ENCODE data around the gene KL. TPM values are rescaled to one million over a fixed set of nuclear protein-coding genes. Genes with fewer than 3 reads are reported as not detected.

KL gene
- total and polyA plus RNA-seq, 4 donors: 1.7 to 8.5 (median 2.5) TPM

- Histone ChIP-seq H3K4me3 (ENCODE audit: low read depth, low read length) (no peak overlapping the region), H3K36me3 (ENCODE audit: control insufficient read depth, insufficient read depth, low read length) (no peaks in the 10 kb centered on the region), H3K27me3 (ENCODE audit: control insufficient read depth, insufficient read depth, low read length) (no peaks in the 10 kb centered on the region), H3K9me3 (ENCODE audit: control insufficient read depth, insufficient read depth, low read length) (no peaks in the 10 kb centered on the region), H3K27ac (ENCODE audit: low read depth, low read length) (no peak overlapping the region), H3K4me1 (ENCODE audit: control insufficient read depth, insufficient read depth, low read length) (peaks cover 14% of the 10 kb centered on the region)
- DNase-seq (ENCODE audit: low read depth in 4 of 6, low spot score in 6 of 6): no peak
- WGBS (ENCODE audit: insufficient coverage): 100% methylated on average over 1 of the region's 1 CpG
Observed at GRCh38 chr13:33072759-33073158, 56.5 kb downstream of the KL start.

- peak in 1 of 6 donors; percentile 28 for DNase-seq (ENCODE audit: low read depth in 4 of 6, low spot score in 6 of 6)
- Histone ChIP-seq H3K27me3 (ENCODE audit: control insufficient read depth, insufficient read depth, low read length) (no peaks in the 10 kb centered on the region), H3K4me1 (ENCODE audit: control insufficient read depth, insufficient read depth, low read length) (peaks cover 14% of the 10 kb centered on the region), H3K36me3 (ENCODE audit: control insufficient read depth, insufficient read depth, low read length) (no peaks in the 10 kb centered on the region), H3K4me3 (ENCODE audit: low read depth, low read length) (no peak overlapping the region), H3K27ac (ENCODE audit: low read depth, low read length) (no peak overlapping the region), H3K9me3 (ENCODE audit: control insufficient read depth, insufficient read depth, low read length) (no peaks in the 10 kb centered on the region)
- no CpG with 5 or more reads among the region's 3 CpGs for WGBS (ENCODE audit: insufficient coverage)
Observed at GRCh38 chr13:33073338-33073737, 57.1 kb downstream of the KL start.

GRCh38 chr13:33076001-33076992 lies 60.1 kb downstream of the KL start:
- no peaks in the 10 kb centered on the region for H3K36me3 ChIP-seq (ENCODE audit: control insufficient read depth, insufficient read depth, low read length)
- peak overlapping the region; percentile 22 for H3K27ac ChIP-seq (ENCODE audit: low read depth, low read length)
- peaks cover 14% of the 10 kb centered on the region for H3K4me1 ChIP-seq (ENCODE audit: control insufficient read depth, insufficient read depth, low read length)
- 57% methylated on average over 8 of the region's 10 CpGs for WGBS (ENCODE audit: insufficient coverage)
- H3K4me3 ChIP-seq (ENCODE audit: low read depth, low read length): no peak overlapping the region
- H3K9me3 ChIP-seq (ENCODE audit: control insufficient read depth, insufficient read depth, low read length): no peaks in the 10 kb centered on the region
- DNase-seq (ENCODE audit: low read depth in 4 of 6, low spot score in 6 of 6): peak in 4 of 6 donors; percentile 36 to 89 (median 68)
- no peaks in the 10 kb centered on the region for H3K27me3 ChIP-seq (ENCODE audit: control insufficient read depth, insufficient read depth, low read length)

- Histone ChIP-seq H3K27me3 (ENCODE audit: control insufficient read depth, insufficient read depth, low read length) (no peaks in the 10 kb centered on the region), H3K36me3 (ENCODE audit: control insufficient read depth, insufficient read depth, low read length) (no peaks in the 10 kb centered on the region), H3K9me3 (ENCODE audit: control insufficient read depth, insufficient read depth, low read length) (no peaks in the 10 kb centered on the region), H3K27ac (ENCODE audit: low read depth, low read length) (no peak overlapping the region), H3K4me1 (ENCODE audit: control insufficient read depth, insufficient read depth, low read length) (peaks cover 14% of the 10 kb centered on the region), H3K4me3 (ENCODE audit: low read depth, low read length) (no peak overlapping the region)
- DNase-seq (ENCODE audit: low read depth in 4 of 6, low spot score in 6 of 6): no peak
- 89% methylated on average over 2 of the region's 3 CpGs for WGBS (ENCODE audit: insufficient coverage)
Observed at GRCh38 chr13:33078263-33078662, 62.0 kb downstream of the KL start.

GRCh38 chr13:33079960-33080359 lies 63.7 kb downstream of the KL start:
- Histone ChIP-seq H3K36me3 (ENCODE audit: control insufficient read depth, insufficient read depth, low read length) (no peaks in the 10 kb centered on the region), H3K27me3 (ENCODE audit: control insufficient read depth, insufficient read depth, low read length) (no peaks in the 10 kb centered on the region), H3K9me3 (ENCODE audit: control insufficient read depth, insufficient read depth, low read length) (no peaks in the 10 kb centered on the region), H3K4me1 (ENCODE audit: control insufficient read depth, insufficient read depth, low read length) (peaks cover 6% of the 10 kb centered on the region), H3K4me3 (ENCODE audit: low read depth, low read length) (no peak overlapping the region), H3K27ac (ENCODE audit: low read depth, low read length) (no peak overlapping the region)
- no peak for DNase-seq (ENCODE audit: low read depth in 4 of 6, low spot score in 6 of 6)
- 79% methylated on average over 2 of the region's 2 CpGs for WGBS (ENCODE audit: insufficient coverage)

- no peaks in the 10 kb centered on the region for H3K36me3 ChIP-seq (ENCODE audit: control insufficient read depth, insufficient read depth, low read length)
- WGBS (ENCODE audit: insufficient coverage): 63% methylated on average over 4 of the region's 5 CpGs
- no peaks in the 10 kb centered on the region for H3K27me3 ChIP-seq (ENCODE audit: control insufficient read depth, insufficient read depth, low read length)
- H3K4me1 ChIP-seq (ENCODE audit: control insufficient read depth, insufficient read depth, low read length): peaks cover 6% of the 10 kb centered on the region
- DNase-seq (ENCODE audit: low read depth in 4 of 6, low spot score in 6 of 6): peak in 1 of 6 donors; percentile 13
- no peak overlapping the region for H3K4me3 ChIP-seq (ENCODE audit: low read depth, low read length)
- H3K27ac ChIP-seq (ENCODE audit: low read depth, low read length): peak overlapping the region; percentile 36
- H3K9me3 ChIP-seq (ENCODE audit: control insufficient read depth, insufficient read depth, low read length): no peaks in the 10 kb centered on the region
Observed at GRCh38 chr13:33080972-33081590, 64.9 kb downstream of the KL start.

- peak overlapping the region; percentile 36 for H3K27ac ChIP-seq (ENCODE audit: low read depth, low read length)
- no peaks in the 10 kb centered on the region for H3K9me3 ChIP-seq (ENCODE audit: control insufficient read depth, insufficient read depth, low read length)
- WGBS (ENCODE audit: insufficient coverage): 60% methylated on average over 1 of the region's 1 CpG
Observed at GRCh38 chr13:33081666-33082065, 65.4 kb downstream of the KL start.

GRCh38 chr13:33083054-33083453 lies 66.8 kb downstream of the KL start:
- no CpG with 5 or more reads among the region's 1 CpG for WGBS (ENCODE audit: insufficient coverage)
- Histone ChIP-seq H3K27me3 (ENCODE audit: control insufficient read depth, insufficient read depth, low read length) (no peaks in the 10 kb centered on the region), H3K27ac (ENCODE audit: low read depth, low read length) (no peak overlapping the region), H3K4me3 (ENCODE audit: low read depth, low read length) (no peak overlapping the region), H3K4me1 (ENCODE audit: control insufficient read depth, insufficient read depth, low read length) (no peaks in the 10 kb centered on the region), H3K9me3 (ENCODE audit: control insufficient read depth, insufficient read depth, low read length) (no peaks in the 10 kb centered on the region), H3K36me3 (ENCODE audit: control insufficient read depth, insufficient read depth, low read length) (no peaks in the 10 kb centered on the region)
- no peak for DNase-seq (ENCODE audit: low read depth in 4 of 6, low spot score in 6 of 6)

More at GRCh38 chr13:33081666-33082065, 65.4 kb downstream of the KL start:
- no peak for DNase-seq (ENCODE audit: low read depth in 4 of 6, low spot score in 6 of 6)
- Histone ChIP-seq H3K27me3 (ENCODE audit: control insufficient read depth, insufficient read depth, low read length) (no peaks in the 10 kb centered on the region), H3K4me3 (ENCODE audit: low read depth, low read length) (no peak overlapping the region), H3K36me3 (ENCODE audit: control insufficient read depth, insufficient read depth, low read length) (no peaks in the 10 kb centered on the region), H3K4me1 (ENCODE audit: control insufficient read depth, insufficient read depth, low read length) (peaks cover 2% of the 10 kb centered on the region)

- no peak overlapping the region for H3K4me3 ChIP-seq (ENCODE audit: low read depth, low read length)
- WGBS (ENCODE audit: insufficient coverage): 80% methylated on average over 8 of the region's 9 CpGs
- DNase-seq (ENCODE audit: low read depth in 4 of 6, low spot score in 6 of 6): no peak
- peaks cover 4% of the 10 kb centered on the region for H3K4me1 ChIP-seq (ENCODE audit: control insufficient read depth, insufficient read depth, low read length)
- H3K27ac ChIP-seq (ENCODE audit: low read depth, low read length): no peak overlapping the region
- H3K27me3 ChIP-seq (ENCODE audit: control insufficient read depth, insufficient read depth, low read length): no peaks in the 10 kb centered on the region
- H3K36me3 ChIP-seq (ENCODE audit: control insufficient read depth, insufficient read depth, low read length): no peaks in the 10 kb centered on the region
- no peaks in the 10 kb centered on the region for H3K9me3 ChIP-seq (ENCODE audit: control insufficient read depth, insufficient read depth, low read length)
Observed at GRCh38 chr13:33087091-33087490, 70.9 kb downstream of the KL start.
